22Rv1 (cell line): Measurements from ENCODE around the gene TCTN3.

ENCODE experiments used
- CTCF ChIP-seq: fragments of 450-650 bp; IDR thresholded peaks from 2 replicates; pipeline ENCODE4 v1.5.1; 2017; ENCODE audit warnings: mild to moderate bottlenecking
- ZFX ChIP-seq: fragments of 450-650 bp; IDR thresholded peaks from 2 replicates; pipeline ENCODE4 v1.6.1; 2017; ENCODE audit warnings: antibody characterized with exemption, borderline replicate concordance

DNA sequence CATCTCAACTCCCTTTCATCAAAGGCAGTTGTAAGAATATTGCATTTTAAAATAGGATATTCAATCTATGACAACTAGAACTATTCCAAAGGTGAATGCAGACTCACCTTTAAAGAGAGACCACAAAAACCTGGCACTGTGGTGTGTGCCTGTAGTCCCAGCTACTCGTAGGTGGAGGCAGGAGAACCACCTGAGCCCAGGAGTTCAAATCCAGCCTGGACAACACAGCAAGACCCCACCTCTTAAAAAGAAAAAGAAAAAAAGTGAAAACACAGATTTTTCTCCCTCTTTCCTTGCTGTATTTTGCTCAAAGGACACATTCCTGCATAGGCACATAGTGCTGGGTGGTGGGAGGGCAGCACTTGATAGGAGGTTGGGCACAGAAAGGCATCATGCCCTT lies 36.5 kb downstream of the TCTN3 start:
- TF ChIP-seq CTCF (no peak), ZFX (no peak)
